Measurements from ENCODE around the gene PDK2. TPM values are rescaled to one million over a fixed set of nuclear protein-coding genes. Genes with fewer than 3 reads are reported as not detected.

The PDK2 gene
- total and polyA plus RNA-seq, 10 of the 15 experiments (the other 5 are each of a cell fraction or from before 2014, with no cell fraction given) = 0.98 to 22.6 (median 12.3) TPM

DNA sequence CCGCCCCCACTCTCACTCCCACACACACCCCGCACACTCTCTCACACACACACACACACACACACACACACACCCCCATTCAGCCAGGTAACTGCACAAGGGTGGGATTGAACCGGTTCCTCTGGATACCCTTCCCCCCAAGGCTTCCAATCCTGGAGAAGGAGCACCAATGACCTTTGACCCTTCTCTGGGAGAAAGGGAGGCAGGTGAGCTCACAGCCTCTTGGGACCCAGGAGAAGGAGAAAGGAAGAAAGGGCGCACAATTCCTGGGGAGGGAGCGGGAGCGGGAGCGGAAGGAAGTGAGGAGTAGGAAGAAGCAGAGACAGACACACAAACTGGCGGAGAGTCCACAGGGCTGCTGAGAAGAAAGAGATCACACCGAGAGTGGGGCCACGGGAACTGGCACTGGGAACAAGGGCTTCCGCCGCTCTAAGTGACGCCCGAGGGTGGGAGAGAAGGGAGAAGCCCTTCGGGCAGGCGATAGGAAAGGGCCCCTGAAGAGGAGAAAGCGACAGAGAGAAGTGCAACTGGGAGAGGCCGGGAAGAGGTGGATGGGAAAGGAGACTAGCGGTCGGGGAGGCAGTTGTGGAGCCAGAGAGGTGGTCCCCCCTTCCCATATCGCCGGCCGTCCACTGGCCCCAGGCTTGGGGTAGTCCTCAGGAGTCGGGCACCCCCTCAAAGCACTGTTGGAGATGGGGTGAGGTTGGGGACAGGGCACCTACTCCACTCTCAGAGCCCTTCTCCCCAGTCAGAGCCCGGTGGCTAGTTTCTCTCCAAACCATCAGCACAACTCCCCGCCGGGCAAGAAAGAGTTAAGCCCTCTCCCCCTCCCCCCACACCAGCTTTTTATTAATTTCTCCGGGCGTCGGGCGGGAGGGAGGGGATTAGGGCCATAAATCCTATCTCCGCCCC, 33.5 kb downstream of the PDK2 start (continued):
- TF ChIP-seq, protein P1, sequence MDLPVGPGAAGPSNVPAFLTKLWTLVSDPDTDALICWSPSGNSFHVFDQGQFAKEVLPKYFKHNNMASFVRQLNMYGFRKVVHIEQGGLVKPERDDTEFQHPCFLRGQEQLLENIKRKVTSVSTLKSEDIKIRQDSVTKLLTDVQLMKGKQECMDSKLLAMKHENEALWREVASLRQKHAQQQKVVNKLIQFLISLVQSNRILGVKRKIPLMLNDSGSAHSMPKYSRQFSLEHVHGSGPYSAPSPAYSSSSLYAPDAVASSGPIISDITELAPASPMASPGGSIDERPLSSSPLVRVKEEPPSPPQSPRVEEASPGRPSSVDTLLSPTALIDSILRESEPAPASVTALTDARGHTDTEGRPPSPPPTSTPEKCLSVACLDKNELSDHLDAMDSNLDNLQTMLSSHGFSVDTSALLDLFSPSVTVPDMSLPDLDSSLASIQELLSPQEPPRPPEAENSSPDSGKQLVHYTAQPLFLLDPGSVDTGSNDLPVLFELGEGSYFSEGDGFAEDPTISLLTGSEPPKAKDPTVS (IDR thresholded peaks at IDR 0.05; ENCODE audit: low read depth, low read length) = no peak
- TF ChIP-seq RUNX3 (IDR thresholded peaks at IDR 0.05; ENCODE audit: low read length) (no peak), ETV6 (conservative IDR thresholded peaks at IDR 0.05 in 1 of 2, IDR thresholded peaks at IDR 0.05 in 1 of 2; ENCODE audit: borderline replicate concordance in 1 of 2, low read depth in 1 of 2) (no peak), IKZF1 (conservative IDR thresholded peaks at IDR 0.05) (peak; percentile 40), IKZF2 (IDR thresholded peaks at IDR 0.05) (peak in 1 of 2 experiments; percentile 50; a peak in 1 of 4 replicates)

DNA sequence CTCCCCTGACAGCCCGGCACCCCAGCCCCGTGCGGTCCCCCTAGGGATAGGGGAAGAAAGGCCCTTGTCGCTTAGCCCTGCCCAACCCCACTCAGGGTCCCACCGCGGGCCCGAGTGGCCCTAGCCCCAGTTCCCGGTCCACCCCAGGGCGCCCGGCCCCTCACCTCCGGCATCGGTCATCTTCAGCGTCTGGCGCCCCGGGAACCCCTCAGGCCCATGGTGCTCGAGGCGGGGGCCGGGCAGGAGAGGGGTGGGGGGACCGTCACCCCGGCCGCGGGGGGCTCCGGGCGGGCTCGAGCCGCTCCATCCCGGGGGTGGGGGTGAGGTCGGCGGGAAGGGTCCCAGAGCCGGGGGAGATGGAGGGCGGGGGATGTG, 34.2 kb downstream of the PDK2 start:
- RAD21 ChIA-PET (ENCODE audit: unreplicated experiment) = interaction anchor here (0.6 to 1.8 kb wide), 4 partner anchors 10 to 27 kb away, joined by 3 to 6 read pairs (median 4); no protein-coding TSS in a partner anchor
- H3K27me3 ChIP-seq (replicated peaks in 1 of 2; ENCODE audit: control insufficient read depth in 2 of 2, insufficient read depth in 2 of 2, low read length in 1 of 2) = peaks cover 4 to 10% of the 10 kb centered on the region in 2 experiments
- H3K4me2 ChIP-seq (ENCODE audit: control insufficient read depth, insufficient read depth) = no peak overlapping the region
- 2% methylated on average over 7 of the region's 31 CpGs for WGBS (ENCODE audit: insufficient coverage, insufficient replicate concordance, low lambda C conversion rate, missing lambda C conversion rate)
- no peak for TF ChIP-seq CBFB (IDR thresholded peaks at IDR 0.05; ENCODE audit: low read depth)
- no peak for TF ChIP-seq KLF5 (IDR thresholded peaks at IDR 0.05; ENCODE audit: partially characterized antibody)
- TF ChIP-seq EGR1 (IDR thresholded peaks at IDR 0.05; ENCODE audit: borderline replicate concordance in 1 of 2, low read depth in 2 of 2, low read length in 2 of 2) = no peak
- TF ChIP-seq, protein P2, sequence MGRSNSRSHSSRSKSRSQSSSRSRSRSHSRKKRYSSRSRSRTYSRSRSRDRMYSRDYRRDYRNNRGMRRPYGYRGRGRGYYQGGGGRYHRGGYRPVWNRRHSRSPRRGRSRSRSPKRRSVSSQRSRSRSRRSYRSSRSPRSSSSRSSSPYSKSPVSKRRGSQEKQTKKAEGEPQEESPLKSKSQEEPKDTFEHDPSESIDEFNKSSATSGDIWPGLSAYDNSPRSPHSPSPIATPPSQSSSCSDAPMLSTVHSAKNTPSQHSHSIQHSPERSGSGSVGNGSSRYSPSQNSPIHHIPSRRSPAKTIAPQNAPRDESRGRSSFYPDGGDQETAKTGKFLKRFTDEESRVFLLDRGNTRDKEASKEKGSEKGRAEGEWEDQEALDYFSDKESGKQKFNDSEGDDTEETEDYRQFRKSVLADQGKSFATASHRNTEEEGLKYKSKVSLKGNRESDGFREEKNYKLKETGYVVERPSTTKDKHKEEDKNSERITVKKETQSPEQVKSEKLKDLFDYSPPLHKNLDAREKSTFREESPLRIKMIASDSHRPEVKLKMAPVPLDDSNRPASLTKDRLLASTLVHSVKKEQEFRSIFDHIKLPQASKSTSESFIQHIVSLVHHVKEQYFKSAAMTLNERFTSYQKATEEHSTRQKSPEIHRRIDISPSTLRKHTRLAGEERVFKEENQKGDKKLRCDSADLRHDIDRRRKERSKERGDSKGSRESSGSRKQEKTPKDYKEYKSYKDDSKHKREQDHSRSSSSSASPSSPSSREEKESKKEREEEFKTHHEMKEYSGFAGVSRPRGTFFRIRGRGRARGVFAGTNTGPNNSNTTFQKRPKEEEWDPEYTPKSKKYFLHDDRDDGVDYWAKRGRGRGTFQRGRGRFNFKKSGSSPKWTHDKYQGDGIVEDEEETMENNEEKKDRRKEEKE (IDR thresholded peaks at IDR 0.05) = no peak
- no peak for TF ChIP-seq EED (IDR thresholded peaks at IDR 0.05; ENCODE audit: low read depth)
- no peak for TF ChIP-seq WRNIP1 (IDR thresholded peaks at IDR 0.05; ENCODE audit: borderline replicate concordance, low read depth, low read length)
- no peak for TF ChIP-seq NFYA (IDR thresholded peaks at IDR 0.05; ENCODE audit: borderline replicate concordance, low read depth, low read length)
- TF ChIP-seq, protein P3, sequence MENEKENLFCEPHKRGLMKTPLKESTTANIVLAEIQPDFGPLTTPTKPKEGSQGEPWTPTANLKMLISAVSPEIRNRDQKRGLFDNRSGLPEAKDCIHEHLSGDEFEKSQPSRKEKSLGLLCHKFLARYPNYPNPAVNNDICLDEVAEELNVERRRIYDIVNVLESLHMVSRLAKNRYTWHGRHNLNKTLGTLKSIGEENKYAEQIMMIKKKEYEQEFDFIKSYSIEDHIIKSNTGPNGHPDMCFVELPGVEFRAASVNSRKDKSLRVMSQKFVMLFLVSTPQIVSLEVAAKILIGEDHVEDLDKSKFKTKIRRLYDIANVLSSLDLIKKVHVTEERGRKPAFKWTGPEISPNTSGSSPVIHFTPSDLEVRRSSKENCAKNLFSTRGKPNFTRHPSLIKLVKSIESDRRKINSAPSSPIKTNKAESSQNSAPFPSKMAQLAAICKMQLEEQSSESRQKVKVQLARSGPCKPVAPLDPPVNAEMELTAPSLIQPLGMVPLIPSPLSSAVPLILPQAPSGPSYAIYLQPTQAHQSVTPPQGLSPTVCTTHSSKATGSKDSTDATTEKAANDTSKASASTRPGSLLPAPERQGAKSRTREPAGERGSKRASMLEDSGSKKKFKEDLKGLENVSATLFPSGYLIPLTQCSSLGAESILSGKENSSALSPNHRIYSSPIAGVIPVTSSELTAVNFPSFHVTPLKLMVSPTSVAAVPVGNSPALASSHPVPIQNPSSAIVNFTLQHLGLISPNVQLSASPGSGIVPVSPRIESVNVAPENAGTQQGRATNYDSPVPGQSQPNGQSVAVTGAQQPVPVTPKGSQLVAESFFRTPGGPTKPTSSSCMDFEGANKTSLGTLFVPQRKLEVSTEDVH (IDR thresholded peaks at IDR 0.05; ENCODE audit: low read depth, partially characterized antibody) = no peak
- peaks cover 6% of the 10 kb centered on the region; the same call in 1 of the 2 replicates for H3K4me1 ChIP-seq (ENCODE audit: control insufficient read depth, insufficient read depth, low read length)
- ATAC-seq (peak; percentile 3), DNase-seq (ENCODE audit: low read depth, low spot score) (no peak), FAIRE-seq (no peak)
- POLR2A ChIA-PET = interaction anchor here (0.5 to 1.0 kb wide), 2 partner anchors 23 to 36 kb away, joined by 3 to 4 read pairs; no protein-coding TSS in a partner anchor
- CTCF ChIA-PET = interaction anchor here (0.7 to 3.0 kb wide), 5 partner anchors 10 to 145 kb away, joined by 3 to 18 read pairs (median 9); partner anchors contain the start of gene TMEM92
- H3K4me3 ChIP-seq = 0 out of 2 replicates have a peak overlapping the region, but pooled peaks have one; percentile 47
- H2AFZ ChIP-seq (ENCODE audit: control insufficient read depth, low read depth, low read length) = no peak overlapping the region
- H3K36me3 ChIP-seq (ENCODE audit: control insufficient read depth in 2 of 2, insufficient read depth in 2 of 2, low read length in 1 of 2) = peaks cover 4 to 5% of the 10 kb centered on the region in 2 experiments; a peak in 3 of 4 replicates
- SMC1A ChIA-PET (ENCODE audit: uncharacterized antibody, unreplicated experiment) = interaction anchor here (1.3 to 1.4 kb wide), 2 partner anchors 14 to 22 kb away, joined by 3 read pairs; no protein-coding TSS in a partner anchor
- H4K20me1 ChIP-seq (ENCODE audit: control insufficient read depth, insufficient read depth) = no peaks in the 10 kb centered on the region; the same call in 1 of the 2 replicates
- in situ Hi-C loops (cut with MboI) (no loop called here), intact Hi-C loops (cut with micrococcal nuclease; ENCODE audit: unreplicated experiment) (no loop called here)
- no TSS peak for BruUV-seq (replicated peaks)
- H3K79me2 ChIP-seq (ENCODE audit: control insufficient read depth, insufficient read depth, low read length) = no peaks in the 10 kb centered on the region
- H3K9ac ChIP-seq (ENCODE audit: control insufficient read depth, insufficient read depth, low read length) = no peak overlapping the region
- no peaks in the 10 kb centered on the region for H3K9me3 ChIP-seq (replicated peaks; ENCODE audit: control insufficient read depth, insufficient read depth, low read length)
- H3K27ac ChIP-seq (ENCODE audit: control insufficient read depth, insufficient read depth) = no peak overlapping the region
